ENCODE results near the gene CLCF1.

The CLCF1 gene

GRCh38 chr11:67356387-67356863 lies 17.0 kb downstream of the CLCF1 start:
- DNase-seq (ENCODE audit: low read depth), result no peak

DNA sequence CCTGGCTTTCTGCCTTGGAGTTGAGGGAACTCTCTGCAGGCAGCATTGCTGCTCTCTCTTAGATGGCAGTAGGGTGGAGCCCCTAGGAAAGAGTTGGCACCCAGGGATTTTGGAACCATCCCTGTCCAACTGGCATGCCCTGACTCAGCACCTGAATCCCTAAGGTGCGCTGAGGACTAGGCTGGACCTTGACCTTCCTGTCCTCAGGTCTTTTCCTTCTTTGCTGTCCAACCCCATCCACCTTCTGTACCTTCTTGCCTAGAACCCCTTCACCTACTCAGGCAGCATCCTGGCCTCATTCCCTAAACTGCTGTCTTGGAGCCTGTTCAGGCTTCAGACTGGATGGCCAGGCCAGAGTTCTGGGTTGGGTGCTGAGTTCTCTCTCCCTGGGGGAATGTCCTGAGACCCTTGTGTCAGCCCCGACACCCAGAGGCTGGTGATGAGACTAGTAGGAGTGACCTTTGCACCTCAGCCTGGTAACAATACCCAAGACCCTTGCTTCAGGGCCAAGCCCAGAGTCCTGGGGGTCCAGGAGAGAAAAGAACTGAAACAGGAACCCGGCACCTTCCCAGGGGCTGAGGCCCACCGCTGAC lies 17.5 kb downstream of the CLCF1 start:
- no peak for DNase-seq (ENCODE audit: low read depth)

- no peak for DNase-seq (ENCODE audit: low read depth)
Observed at GRCh38 chr11:67355023-67355793, 18.2 kb downstream of the CLCF1 start.

GRCh38 chr11:67354075-67355022 lies 19.0 kb downstream of the CLCF1 start:
- peak; percentile 88 for DNase-seq (ENCODE audit: low read depth)

DNA sequence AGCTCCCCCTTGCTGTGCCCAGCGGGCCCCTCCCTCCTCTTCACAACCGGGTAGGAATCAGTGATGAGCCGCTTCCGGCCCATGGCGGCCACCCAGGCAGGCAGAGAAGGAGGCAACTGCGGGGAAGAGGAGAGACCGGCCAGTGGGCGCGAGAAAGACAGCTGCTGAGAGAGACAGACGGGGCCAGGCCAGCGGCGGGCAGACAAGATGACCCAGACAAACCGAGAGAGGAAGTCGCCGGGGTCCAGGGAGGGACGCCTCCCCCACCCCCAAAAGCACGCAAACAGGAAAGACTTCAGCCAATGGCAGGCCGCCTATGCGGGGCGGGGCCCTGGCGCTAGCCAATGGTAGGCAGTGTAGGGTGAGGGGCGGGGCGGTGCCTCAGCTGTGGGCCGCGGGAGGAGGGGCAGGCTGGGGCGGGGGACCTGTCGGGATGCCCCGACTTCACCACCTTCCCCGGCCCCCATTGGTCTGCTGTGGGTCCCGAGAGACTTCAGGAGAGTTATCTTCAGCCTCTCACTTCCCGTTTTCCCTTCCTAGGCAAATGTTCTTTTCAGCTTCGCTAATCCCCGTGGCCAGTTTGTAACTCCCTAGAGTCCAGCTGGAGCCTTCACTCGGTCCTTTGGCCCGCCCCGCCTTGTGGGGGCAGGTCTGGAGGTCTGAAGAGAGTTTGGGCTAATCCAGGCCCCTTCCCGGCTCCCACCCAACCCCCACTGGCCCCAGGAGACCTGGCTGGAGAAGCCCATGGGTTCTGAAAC lies 19.9 kb downstream of the CLCF1 start, which contains the start of gene POLD4:
Gene POLD4 (minus strand): TSS at position 230 of the 758 bp plus-strand sequence. CDS start 147 bp downstream, at position 83.
- DNase-seq (ENCODE audit: low read depth), result peak; percentile 94

DNA sequence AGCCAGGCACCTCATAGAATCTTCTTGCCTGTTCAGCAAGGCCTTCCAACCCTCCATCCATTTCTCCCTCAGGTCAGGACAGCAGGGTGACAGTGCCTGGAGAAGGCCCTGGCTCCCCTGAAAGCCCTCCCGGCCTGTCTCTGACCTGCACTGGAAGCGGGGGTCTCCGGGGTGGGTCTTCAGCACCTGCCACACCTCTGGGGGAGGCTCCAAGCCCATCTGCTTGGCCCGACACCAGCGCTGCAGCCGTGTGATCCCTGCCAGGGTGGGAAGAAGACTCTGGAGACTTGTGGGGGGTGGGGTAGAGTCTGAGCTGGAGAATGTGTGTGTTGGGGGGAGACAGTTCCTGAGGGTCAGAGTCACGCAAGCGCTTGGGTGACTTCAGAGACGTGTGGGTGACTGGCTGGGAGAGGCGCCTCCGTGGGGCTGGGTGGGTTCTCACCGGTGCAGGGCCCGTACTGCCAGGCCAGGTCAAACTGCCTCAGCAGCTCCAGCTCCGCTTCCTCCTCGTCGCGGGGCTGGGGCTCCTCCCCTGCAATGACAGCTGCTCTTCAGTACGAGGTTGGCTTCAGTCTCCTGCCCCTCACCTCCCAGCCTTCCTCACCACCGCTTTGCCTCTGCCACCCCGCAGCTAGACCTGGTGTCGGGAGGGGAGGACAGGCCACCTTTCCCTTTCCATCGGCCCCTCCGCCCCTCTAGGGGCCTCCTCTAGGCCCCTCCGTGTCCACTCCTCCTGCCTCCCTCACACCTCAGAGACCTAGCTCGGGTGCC lies 20.7 kb downstream of the CLCF1 start:
- no peak for DNase-seq (ENCODE audit: low read depth)

GRCh38 chr11:67351275-67352005 lies 22.0 kb downstream of the CLCF1 start:
- DNase-seq (ENCODE audit: low read depth), result no peak

DNA sequence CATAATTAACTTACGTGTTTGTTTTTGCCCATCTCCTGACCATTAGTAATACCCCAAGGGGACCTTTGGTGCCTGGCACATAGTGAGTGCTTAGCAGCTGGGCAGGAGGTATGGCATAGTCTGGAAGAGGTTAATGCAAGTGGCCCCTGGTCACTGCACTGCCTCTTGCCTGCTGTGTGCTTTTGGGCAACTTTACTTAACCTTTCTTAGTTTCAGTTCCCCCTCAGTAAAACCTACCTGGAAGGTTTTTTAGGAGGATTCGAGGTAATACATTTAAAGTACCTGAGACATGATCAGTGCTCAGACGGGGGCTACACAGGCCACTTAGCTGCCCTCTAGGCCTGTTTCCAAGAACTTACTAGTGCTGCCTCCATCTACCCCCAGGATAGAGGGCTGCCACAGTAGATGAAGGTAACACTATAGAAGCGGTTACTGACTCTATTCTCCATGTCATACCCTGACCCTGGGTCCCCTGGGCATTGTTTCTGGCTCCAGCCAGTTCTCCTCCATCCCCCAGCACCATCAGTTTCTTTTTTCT lies 23.4 kb downstream of the CLCF1 start:
- DNase-seq (ENCODE audit: low read depth), result no peak

DNA sequence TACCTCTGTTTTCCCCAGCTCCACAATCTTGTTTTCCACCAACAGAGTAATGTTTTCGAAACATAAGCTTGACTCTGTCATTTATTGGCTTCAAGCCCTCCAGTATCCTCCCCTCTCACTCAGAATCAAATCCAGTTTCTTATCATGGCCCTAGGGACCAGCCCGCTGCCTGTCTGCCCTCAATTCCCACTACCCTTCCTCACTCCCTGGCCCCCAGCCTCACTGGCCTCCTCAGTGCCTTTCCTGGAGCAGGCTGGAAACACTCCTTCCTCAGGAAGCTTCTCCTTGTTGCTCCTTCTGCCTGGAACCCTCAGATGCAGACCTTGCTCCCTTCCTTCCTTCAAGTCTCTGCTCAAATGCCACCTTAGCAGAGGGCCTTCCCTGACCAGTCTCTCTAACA lies 23.9 kb downstream of the CLCF1 start:
- DNase-seq (ENCODE audit: low read depth), result no peak

DNA sequence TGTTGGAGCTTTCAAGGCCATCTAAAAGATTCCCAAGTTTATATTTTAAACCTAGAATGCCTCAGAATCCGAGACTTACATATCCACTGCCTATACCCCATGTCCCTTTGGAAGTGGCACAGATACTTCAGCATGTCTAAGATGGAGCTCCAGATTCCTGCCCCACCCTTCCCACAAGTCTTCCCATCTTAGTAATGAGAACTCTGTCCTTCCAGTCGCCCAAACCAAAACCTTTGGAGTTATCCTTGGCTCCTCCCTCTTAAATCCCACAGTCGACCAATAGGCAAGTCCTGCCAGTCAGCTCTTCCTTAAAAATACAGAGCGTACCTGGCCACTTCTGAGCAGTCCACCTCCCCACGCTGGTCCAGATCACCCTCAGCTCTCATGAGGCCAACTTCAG lies 24.4 kb downstream of the CLCF1 start:
- DNase-seq (ENCODE audit: low read depth), result no peak

DNA sequence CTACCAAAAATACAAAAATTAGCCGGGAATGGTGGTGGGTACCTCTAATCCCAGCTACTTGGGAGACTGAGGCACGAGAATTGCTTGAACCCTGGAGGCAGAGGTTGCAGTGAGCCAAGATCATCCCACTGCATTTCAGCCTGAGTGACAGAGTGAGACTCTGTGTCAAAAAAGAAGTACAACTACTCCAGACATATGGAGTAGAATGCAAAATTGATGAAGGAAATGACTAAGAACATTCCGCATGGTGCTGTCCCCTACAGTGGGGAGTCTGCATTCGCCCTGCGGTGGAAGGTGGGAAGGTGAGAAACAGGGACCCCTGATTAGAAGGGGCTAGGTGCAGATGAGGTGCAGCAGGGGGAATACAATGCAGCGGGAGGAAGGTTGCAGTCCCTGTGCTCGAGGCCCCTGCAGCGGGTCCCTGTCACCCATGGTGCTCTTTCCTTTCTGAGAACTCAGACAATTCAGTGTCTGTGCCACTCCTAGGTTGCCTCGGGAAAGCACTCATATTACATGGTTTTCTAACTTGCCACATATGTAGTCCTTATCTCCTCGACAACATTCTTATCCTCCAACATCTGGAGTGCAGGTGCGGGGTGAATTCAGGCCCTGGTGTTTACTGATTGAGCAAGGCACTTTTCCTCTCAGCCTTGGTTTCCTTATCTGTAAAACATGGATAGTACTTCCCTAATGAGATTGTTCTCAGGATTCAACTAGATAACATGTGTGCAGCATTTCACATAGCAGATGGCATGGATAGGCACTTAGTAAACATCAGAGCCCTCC lies 25.2 kb downstream of the CLCF1 start:
- DNase-seq (ENCODE audit: low read depth), result no peak

GRCh38 chr11:67345920-67346819 lies 27.2 kb downstream of the CLCF1 start:
- DNase-seq (ENCODE audit: low read depth), result no peak

DNA sequence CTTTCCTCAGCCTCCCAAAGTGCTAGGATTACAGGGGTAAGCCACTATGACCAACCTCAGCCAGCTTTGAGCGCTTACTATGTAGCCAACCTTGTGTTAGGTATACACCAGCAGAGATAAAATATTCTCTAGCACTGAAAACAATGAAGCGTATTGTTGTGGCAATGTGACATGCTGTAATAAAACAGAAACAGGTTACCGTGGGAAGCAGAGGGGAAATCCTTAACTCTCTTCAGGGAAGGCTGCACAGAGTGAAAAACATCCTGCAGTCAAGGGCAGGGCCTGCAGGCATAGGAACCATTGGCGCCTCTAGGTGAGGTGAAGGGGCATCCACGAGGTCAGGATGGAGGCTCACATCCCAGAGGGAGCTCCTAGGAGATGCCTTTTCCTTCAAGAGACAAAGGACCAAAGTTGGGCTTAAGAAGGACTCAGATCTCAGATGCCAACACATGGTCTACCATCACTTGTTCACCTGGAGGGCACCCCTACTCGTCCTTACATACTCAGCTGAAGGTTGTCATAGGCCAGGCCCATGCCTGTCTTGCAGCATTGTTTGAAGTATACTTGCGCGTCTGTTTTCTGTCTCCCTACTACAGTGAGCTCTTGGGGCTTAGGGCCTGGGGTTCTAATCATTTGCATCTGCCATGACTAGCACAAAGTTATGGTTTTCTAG lies 28.0 kb downstream of the CLCF1 start:
- DNase-seq (ENCODE audit: low read depth), result no peak

DNA sequence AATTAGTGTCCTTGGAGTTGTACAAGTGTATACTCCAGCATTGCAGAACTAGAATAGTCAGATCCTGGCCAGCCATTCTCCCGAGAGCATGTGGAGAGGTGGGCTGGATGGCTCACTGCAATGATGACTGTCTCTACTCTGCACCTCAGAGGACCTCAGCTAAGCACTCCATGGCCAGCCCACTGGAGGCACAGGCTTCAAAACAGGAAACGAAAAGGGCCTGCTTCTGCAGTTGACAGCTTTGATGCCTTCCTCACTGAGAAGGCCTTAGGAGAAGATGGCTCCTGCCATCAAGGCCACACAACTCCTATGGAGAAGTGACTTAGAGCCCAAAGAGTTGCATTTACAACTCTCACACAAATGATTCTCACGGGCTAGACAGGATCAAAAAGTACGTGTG lies 29.1 kb downstream of the CLCF1 start:
- no peak for DNase-seq (ENCODE audit: low read depth)

DNA sequence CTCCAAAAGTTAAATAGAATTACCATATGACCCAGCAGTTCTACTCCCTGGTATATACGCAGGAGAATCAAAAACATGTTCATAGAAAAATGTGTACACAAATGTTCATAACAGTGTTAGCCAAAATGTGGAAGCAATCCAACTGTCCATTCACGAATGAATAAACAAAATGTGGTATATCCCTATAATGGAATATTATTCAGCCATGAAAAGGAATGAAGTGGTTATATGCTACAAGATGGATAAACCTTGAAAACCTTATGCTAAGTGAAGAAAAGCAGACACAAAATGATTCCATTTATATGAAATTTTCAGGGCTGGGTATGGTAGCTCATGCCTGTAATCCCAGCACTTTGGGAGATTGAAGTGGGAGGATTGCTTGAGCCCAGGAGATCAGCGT lies 36.1 kb downstream of the CLCF1 start:
- no peak for DNase-seq (ENCODE audit: low read depth)

DNA sequence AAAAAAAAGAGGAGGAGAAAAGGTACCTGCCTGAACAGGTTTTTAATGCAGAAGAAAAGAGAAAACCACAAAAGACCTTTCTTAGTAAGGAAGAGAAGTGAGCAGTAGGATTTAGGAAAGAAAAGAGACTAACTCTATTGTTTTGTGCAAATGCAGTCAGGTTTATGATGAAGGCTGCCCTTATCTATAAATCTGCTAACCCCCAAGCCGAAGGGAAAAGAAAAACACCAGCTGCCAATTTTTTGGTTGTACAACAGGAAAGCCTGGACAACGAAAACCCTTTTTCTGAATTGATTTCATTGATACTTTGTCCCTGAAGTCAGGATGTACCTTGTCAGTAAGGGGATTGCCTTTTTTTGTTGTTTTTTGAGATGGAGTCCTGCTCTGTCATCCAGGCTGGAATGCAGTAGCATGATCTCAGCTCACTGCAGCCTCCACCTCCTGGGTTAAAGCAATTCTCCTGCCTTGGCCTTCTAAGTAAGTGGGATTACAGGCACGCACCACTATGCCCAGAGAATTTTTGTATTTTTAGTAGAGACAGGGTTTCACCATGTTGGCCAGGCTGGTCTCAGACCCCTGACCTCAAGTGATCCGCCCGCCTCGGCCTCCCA lies 41.2 kb downstream of the CLCF1 start:
- no peak for DNase-seq (ENCODE audit: low read depth)

- no peak for DNase-seq (ENCODE audit: low read depth)
Observed at GRCh38 chr11:67323526-67323925, 49.9 kb downstream of the CLCF1 start.

Measured in HS-27A (cell line).